Renal pelvis (tissue), 12 donors: ENCODE results near the gene ENPP1. TPM values are rescaled to one million over a fixed set of nuclear protein-coding genes. Genes with fewer than 3 reads are reported as not detected.

Experiments
- DNase-seq: peaks from one replicate; pipeline ENCODE4 v3.0.0-alpha.2; 2013
- long read RNA-seq, 16 experiments: transcript quantifications; one replicate each; lab custom pipeline, GENCODE V29; 2026
- polyA plus RNA-seq, 3 donors: library from polyadenylated mRNA; unstranded; fragments of 120-200 nt; gene quantifications; one replicate each; pipeline ENCODE4 v1.2.1, GENCODE V29; 2013; ENCODE audit not compliant: insufficient read length in 3 of 3

The ENPP1 gene
- 10 to 100 TPM; 16.9 to 26.1 (median 21.5) TPM for polyA plus RNA-seq
- long read RNA-seq, donor 1, result 0 reads
- long read RNA-seq, donor 2, result 0 reads
- long read RNA-seq, donor 3, result 0 reads
- long read RNA-seq, donor 4, full-length matches to known transcripts, result 1 of 1 reads
- long read RNA-seq, donor 4, partial matches to known transcripts, result 0 of 1 reads
- long read RNA-seq, donor 4, other reads (novel, unspliced or antisense), result 0 of 1 reads
- long read RNA-seq, donor 5, result 0 reads
- long read RNA-seq, donor 6, full-length matches to known transcripts, result 1 of 1 reads
- long read RNA-seq, donor 6, partial matches to known transcripts, result 0 of 1 reads
- long read RNA-seq, donor 6, other reads (novel, unspliced or antisense), result 0 of 1 reads
- long read RNA-seq, donor 7, full-length matches to known transcripts, result 1 of 1 reads
- long read RNA-seq, donor 7, partial matches to known transcripts, result 0 of 1 reads
- long read RNA-seq, donor 7, other reads (novel, unspliced or antisense), result 0 of 1 reads
- long read RNA-seq, donor 8, result 0 reads
- long read RNA-seq, donor 9, full-length matches to known transcripts, result 2 of 2 reads
- long read RNA-seq, donor 9, partial matches to known transcripts, result 0 of 2 reads
- long read RNA-seq, donor 9, other reads (novel, unspliced or antisense), result 0 of 2 reads
- long read RNA-seq, donor 10, partial matches to known transcripts, result 0 of 2 reads
- long read RNA-seq, donor 10, other reads (novel, unspliced or antisense), result 0 of 2 reads
- long read RNA-seq, donor 11, result 0 reads
- long read RNA-seq, donor 12, full-length matches to known transcripts, result 1 of 1 reads
- long read RNA-seq, donor 12, partial matches to known transcripts, result 0 of 1 reads
- long read RNA-seq, donor 12, other reads (novel, unspliced or antisense), result 0 of 1 reads
- long read RNA-seq, donor 13, result 0 reads
- long read RNA-seq, donor 14, full-length matches to known transcripts, result 3 of 3 reads
- long read RNA-seq, donor 14, partial matches to known transcripts, result 0 of 3 reads
- long read RNA-seq, donor 14, other reads (novel, unspliced or antisense), result 0 of 3 reads
- long read RNA-seq, donor 15, full-length matches to known transcripts, result 2 of 2 reads
- long read RNA-seq, donor 15, partial matches to known transcripts, result 0 of 2 reads
- long read RNA-seq, donor 15, other reads (novel, unspliced or antisense), result 0 of 2 reads
- long read RNA-seq, donor 16, partial matches to known transcripts, result 24 of 24 reads
- long read RNA-seq, donor 16, other reads (novel, unspliced or antisense), result 0 of 24 reads

- no peak for DNase-seq
These were observed at the start of gene ENPP1 for GRCh38 chr6:131807644-131808459. ENPP1 (plus strand) TSS chr6:131808020; CDS start chr6:131808036, 16 bp downstream.

DNA sequence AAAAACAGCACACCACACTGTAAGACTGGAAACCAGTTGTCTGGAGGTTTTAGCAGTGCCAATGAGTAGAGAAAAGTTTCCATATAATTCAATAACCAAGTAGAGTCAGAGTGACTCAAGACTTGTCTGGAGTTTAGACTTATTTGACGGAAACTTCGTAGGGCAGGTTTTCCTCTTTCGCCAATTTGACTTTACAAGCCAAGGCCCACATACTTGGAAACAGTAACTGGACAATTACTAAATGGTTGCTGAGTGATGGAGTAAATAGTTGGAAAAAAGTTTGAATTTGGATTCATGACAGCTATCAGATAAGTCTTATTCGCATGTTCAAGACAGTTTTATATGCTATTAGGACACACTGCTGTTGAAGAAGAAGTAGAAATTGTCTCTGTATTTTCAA, 48.9 kb upstream of the ENPP1 start:
- no peak for DNase-seq

DNA sequence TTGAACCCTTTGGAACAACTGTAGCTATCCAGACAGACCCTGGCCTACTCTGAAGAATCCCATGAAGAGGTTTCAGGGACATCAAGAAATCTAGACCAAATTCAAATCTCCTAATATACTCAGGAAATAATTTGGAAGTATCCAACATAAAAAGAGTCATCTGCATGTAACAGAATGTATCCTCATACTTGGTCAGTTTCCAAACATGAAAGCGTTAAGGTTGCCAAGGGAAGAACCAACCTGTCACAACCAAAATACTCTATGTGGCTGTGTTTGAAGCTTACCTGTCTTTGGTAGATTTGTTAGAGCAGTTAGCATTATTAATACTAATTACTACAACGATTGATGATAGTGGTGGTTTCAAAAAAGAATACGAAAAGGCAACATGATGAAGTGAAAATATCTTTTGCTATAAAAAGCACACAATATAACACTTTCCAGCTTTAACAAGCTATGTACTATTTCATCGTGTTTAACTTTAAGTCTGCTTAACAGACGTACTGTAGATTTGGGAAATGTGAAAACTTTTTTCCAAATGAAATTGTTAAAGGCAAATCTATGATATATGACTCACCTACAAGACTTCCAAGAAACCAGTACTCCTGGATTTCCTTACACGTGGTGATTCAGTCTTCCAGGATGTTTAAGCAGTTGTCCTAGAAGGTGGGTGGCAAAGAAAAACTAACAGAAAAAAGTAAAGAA, 46.6 kb upstream of the ENPP1 start:
- DNase-seq, result no peak

GRCh38 chr6:131761762-131762067, 46.1 kb upstream of the ENPP1 start:
- DNase-seq, result no peak

GRCh38 chr6:131762984-131763383, 44.8 kb upstream of the ENPP1 start:
- DNase-seq, result no peak

- no peak for DNase-seq
These were observed 44.1 kb upstream of the ENPP1 start for GRCh38 chr6:131763749-131764148.

DNA sequence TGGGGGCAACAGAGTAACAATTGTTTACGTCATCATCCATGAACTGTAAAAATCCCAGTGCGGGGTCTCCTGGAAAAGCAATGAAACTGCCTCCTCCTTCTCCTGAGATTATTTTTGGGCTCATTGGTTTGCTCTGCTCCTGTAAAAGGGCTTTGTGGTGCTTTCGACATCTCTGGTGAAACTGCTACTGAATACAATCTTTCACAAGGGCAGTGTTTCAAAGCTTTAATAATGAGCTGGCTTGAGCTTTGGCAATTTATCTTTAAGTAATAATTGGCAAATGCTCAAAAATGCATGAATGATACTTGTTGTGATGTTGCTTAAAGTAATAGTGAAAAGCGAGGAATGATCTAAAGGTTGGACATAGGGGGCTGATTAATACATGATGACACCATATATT, 43.5 kb upstream of the ENPP1 start:
- no peak for DNase-seq

- DNase-seq, result no peak
These were observed 42.6 kb upstream of the ENPP1 start for GRCh38 chr6:131765081-131765803.

DNA sequence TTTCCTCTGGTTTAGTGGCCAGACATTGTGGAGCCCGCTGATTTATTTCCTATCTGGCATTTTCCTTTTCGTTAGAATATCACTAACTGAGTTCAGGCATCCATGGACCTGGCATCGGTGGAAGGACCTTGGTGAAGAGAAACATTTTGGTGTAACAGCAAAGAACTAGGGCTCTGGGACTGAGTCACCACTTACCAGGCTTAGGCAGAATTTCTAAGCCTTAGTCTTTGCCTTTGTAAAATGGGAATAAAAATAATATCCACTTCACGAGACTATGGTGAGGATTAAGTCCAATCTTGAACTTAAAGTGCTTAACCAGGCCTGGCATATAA, 42.0 kb upstream of the ENPP1 start:
- DNase-seq, result no peak

GRCh38 chr6:131766631-131767030, 41.2 kb upstream of the ENPP1 start:
- no peak for DNase-seq

GRCh38 chr6:131768964-131769363, 38.9 kb upstream of the ENPP1 start:
- no peak for DNase-seq

GRCh38 chr6:131769385-131770141, 38.3 kb upstream of the ENPP1 start:
- DNase-seq, result no peak

GRCh38 chr6:131770776-131771175, 37.0 kb upstream of the ENPP1 start:
- no peak for DNase-seq

DNA sequence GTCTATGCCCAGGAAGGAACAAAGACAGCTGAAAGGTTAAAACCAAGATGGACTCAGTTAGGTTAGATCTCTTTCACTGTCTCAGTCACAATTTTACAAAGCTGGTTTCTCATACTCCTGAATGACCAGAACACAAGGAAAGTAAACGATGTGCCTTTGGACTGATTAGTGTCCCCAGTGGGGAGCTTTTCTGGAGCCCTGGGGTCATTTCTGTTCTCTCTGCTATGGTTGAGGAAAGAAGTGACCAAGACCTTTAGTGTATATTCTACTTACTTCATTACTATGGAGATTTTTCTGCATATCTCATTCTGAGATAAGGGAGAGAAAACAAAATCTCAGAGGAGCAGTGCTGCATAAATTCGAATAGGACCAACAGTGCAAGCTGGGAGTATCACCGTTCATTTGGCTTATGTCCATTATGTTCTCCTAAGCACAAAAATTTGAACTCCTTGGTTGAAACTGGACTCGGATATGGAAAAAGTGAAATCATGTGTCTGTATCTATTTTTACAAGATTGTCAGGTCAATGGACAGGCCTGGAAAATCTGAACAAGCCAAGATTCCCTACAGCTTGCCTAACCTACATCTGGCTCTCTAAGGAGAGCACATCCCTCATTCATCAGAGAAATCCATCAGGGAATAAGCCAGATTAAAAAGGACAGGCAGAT, 34.4 kb upstream of the ENPP1 start:
- DNase-seq, result no peak

DNA sequence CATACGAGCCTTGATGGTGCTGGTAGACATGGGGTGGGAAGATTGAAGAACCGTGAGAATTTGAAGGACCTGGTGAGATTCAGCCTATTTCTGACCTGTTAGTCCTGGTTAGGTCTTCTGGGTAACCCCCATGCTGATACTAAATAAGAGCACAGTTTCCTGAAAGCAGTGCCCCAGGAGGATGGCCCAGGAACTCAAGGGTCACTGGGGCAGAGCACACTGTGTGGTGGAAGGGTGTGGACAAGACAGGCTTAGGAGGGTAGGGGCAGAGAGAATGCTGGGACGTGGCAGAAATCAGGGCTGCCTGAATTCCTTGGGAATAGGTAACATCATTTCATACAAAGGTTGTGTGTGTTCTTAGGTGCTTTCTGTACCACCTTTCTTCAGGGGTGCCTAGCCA, 31.9 kb upstream of the ENPP1 start:
- no peak for DNase-seq

DNA sequence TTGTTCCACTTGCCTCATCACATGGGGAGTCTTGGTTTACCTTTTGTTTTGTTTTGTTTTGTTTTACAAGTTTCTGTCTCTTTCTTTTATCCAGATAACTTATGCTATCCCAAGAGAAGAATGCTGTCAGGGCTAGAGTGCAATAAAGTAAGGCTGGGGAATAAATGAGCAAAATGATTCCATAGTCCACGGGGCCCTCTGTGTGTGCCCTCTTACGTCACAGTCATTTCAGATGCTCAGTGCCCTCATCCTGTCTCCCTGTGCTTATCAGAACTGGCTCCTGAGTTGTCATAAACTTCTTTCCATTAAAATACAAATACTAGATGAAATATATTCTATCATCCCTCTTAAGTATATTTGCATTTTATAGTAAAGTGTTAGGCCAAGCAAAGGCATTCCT, 30.8 kb upstream of the ENPP1 start:
- no peak for DNase-seq

GRCh38 chr6:131778169-131778568, 29.7 kb upstream of the ENPP1 start:
- no peak for DNase-seq

DNA sequence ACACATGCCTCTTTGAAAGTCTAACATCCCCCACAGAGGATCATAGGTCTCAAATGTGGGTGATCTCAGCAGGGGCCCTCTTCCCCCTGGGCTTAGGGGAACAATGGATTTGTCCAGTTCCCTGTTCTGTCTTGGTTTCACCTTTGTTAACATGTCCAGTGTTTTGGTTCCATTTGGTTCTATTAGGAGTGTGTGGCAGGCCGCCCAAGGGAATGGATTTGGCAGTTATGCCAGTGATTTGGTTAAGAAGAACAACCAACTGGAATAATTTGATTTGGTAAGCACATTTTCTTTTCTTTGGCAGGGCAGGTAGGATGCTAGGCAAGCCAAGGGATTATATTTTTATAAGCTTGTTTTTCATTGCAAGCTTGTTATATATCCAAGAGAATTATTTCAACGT, 28.5 kb upstream of the ENPP1 start:
- DNase-seq, result no peak

DNA sequence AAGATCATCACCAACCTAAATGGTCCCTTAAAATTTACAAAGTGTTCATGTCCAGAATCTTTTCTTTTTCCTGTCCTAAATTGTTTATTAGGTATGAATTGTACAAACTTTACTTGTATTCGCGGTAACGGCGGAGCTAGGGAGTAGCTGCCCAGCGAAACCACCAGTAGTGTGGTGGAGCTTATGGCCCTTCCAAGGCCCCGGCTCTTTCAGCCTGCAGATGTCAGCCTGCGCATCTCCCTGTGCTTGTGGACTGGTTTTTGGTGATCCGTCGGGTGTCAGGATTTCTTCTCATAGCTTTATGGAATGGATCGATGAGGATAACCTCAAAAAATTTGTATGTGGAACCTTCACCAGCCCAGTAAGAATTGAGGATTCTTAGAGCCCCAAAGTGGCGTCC, 27.2 kb upstream of the ENPP1 start:
- DNase-seq, result no peak
